HG03439 (cell line): ENCODE data around the gene MGAT5B.

Experiments
- ATAC-seq: cut with Tn5 transposase; IDR thresholded peaks from one replicate; pipeline ENCODE4 v1.9.1; 2021; ENCODE audit warnings: mild to moderate bottlenecking, moderate library complexity; ENCODE audit not compliant: unreplicated experiment

The MGAT5B gene

DNA sequence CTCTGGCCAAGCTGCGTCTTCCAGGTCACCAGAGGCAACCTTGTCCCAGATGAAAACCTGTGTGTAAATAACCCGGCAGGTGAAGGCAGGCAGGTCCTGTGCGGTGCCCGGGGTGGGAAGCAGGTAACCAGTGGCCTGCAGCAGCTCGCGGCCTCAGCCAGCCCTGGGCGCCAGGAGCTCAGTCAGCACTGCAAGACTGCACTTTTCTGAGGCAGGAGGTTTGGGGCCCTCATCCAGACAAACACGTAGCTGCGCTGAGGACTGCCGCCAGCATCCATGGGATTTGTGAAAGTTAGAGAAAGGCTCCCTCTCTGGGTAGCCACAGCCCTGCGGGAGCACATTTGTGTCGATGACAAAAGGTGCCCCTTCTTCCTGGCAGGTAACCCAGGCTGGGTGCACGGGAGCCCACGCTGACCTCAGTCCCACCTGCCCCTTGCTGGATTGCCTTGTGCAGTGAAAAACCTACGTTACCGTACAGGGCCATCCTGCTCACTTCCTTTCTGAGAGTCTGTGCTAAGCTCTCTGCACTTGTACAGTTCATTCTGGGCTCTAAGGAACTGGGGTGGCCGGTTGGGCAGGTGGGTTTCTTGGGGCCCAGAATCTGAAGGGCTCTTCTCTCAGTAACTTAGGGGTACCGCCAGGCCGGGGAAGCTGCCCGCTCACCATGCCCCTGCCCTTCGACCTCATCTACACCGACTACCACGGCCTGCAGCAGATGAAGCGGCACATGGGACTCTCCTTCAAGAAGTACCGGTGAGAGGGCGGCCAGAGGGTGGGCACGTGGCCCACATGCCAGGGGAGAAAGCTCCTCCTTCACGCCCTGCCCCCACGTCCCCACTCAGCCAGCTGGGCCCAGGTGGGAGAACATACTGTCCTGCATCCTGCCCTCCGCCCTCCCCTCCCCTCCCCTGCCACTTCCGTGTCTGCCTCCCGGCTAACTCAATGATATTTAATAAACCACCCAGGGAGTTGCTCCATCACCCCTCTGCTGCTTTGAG is 56.4 kb downstream of the MGAT5B start:
- no peak for ATAC-seq

DNA sequence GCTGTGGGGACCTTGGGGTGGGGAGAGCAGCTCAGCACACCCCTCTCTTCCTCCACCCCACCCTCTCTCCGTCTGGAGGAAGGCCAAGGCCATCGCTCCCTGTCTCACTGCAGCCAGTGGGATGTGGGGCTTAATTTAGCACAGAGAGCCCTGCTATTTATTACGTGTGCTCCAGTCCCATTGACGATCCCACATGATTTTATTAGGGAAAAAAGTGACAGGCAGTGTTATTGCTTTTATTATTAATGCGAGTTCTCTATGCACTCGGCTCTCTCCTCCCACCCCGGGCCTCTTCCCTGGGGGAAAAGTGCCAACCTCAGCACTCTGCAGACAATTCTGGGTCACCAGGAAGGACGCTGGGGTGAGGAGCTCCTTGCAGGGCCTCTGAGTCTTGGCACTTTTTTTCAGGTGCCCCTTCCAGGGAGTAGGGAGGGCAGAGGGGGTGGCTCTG is 57.3 kb downstream of the MGAT5B start:
- ATAC-seq, result no peak

DNA sequence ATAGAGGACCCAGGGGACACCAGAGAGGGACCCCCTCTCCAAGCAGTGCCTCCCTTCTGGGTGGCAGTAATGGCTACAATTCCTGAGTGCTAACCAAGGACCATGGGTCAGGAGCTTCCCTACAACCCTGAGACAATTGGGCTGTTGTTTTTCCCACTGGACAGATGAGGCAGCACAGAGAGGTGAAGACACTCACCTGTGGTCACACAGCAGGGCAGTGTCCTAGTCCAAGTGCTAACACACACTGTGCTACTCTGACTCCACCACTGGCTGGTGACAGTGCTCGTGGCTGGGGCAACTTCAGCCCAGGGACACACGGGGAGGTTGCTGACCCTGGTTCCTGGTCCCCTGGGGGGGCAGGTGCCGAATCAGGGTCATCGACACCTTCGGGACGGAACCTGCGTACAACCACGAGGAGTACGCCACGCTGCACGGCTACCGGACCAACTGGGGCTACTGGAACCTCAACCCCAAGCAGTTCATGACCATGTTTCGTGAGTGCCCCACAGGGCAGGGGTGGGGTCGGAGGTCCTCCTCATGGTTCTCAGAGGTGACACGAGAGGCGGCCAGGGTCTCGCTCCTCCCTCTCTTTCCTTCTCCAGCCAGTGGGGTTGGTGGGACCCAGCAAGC is 58.1 kb downstream of the MGAT5B start:
- no peak for ATAC-seq

GRCh38 chr17:76927577-76927976 is 59.4 kb downstream of the MGAT5B start:
- no peak for ATAC-seq

GRCh38 chr17:76927982-76928381 is 59.8 kb downstream of the MGAT5B start:
- no peak for ATAC-seq

GRCh38 chr17:76929148-76929547 is 60.9 kb downstream of the MGAT5B start:
- no peak for ATAC-seq

DNA sequence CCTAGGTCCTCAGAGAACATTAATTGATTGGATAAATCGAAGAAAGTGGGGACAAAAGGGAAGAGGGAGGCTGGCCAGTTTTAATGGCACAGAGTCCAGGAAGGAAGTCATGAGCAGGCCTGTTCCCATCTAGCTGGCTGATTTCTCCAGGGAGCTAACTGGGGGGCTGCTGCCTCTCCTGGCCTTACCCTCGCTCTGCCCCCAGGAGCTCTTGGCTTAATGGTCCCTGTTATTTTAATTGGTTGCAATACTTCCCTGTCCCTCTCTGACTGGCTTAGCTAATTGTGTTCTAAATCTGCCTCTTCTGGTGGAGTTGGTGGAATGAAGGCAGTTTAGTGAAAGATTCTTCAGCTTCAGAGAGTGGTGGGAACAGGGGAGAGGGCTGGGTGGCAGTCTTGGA is 61.4 kb downstream of the MGAT5B start:
- ATAC-seq, result no peak

- ATAC-seq, result no peak
These were observed 61.9 kb downstream of the MGAT5B start for GRCh38 chr17:76930107-76930506.

DNA sequence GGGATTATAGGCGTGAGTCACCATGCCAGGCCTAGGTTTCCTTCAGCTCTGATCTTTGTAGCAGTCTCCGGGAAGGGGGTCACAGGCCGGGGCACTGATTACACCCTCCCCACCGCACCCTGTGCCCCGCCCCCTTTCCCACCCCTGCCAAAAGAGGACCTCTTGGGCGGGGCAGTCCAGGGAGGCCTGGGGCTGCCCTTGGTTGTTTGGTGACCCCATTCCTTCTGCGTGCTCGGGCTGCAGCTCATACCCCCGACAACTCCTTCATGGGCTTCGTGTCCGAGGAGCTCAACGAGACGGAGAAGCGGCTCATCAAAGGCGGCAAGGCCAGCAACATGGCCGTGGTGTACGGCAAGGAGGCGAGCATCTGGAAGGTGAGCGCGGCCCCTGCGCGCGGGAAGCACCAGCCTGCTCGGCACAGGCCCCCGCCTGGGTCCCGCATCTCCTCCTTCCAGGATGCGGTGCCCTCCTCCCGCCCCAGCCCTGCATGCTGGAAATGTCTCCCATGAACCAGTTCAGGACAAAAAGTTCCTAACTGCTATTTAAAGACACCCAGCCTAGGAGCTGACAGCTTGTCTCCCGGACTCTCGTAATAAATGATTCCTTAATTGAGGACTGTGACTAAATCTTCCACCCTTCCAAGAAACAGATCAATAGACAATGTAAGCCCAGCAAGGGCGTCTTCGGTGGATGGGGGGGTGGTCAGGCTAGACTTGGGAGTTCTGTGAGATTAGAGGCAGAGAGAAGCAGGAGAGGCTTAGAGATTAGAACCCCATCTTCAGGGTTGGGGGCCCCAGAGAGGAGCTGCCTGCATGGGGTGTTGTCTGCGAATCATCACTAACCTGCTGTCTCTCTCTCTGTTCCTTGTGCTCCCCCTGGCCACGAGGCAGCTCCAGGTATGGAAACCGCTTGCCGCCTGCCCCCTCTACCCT is 64.5 kb downstream of the MGAT5B start:
- ATAC-seq, result no peak

GRCh38 chr17:76934561-76935320 is 66.5 kb downstream of the MGAT5B start:
- ATAC-seq, result no peak

DNA sequence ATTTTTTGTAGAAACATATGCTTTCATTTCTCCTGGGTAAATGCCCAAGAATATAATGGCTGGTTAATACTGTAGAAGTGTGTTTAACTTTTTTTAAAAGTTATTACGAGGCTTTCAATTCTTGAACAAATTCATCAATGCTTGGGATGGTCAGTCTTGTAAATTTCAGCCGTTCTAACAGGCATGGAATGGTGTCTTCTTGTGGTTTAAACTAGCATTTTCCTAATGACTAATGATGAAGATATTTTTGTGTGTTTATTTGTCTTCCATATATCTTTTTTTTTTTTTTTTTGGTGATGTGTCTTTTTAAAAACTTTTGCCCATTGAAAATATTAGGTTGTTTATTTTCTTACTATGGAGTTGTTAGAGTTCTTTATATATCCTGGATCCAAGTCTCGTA is 67.1 kb downstream of the MGAT5B start:
- ATAC-seq, result no peak

- ATAC-seq, result no peak
These were observed 69.0 kb downstream of the MGAT5B start for GRCh38 chr17:76937238-76937637.

DNA sequence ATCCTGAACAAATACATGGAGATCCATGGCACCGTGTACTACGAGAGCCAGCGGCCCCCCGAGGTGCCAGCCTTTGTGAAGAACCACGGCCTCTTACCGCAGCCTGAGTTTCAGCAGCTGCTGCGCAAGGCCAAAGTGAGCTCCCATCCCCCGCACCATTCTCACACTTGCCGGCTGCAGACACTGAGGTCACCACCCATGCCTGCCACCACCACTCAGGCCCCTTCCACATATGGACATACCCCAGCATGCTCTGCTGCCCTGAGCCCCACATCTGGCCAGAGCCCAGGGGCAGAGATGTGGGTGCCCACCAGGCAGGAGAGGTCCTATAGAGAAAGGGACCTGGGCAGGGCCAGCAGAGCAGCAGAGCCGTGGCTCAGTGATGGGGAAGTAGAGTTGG is 69.8 kb downstream of the MGAT5B start:
- no peak for ATAC-seq

DNA sequence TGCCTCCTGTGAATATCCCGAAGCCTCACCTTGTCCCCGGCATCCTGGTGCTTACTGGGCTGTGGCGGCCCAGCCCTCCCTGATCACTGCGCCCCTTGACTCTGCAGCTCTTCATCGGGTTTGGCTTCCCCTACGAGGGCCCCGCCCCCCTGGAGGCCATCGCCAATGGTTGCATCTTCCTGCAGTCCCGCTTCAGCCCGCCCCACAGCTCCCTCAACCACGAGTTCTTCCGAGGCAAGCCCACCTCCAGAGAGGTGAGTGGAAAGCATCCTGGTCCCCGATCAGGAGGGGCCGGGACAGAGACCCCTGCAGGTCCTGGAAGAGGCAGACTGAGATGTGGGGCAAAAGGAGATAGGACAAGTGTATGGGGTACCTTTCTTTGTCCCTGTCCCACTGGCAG is 72.1 kb downstream of the MGAT5B start:
- ATAC-seq, result no peak

DNA sequence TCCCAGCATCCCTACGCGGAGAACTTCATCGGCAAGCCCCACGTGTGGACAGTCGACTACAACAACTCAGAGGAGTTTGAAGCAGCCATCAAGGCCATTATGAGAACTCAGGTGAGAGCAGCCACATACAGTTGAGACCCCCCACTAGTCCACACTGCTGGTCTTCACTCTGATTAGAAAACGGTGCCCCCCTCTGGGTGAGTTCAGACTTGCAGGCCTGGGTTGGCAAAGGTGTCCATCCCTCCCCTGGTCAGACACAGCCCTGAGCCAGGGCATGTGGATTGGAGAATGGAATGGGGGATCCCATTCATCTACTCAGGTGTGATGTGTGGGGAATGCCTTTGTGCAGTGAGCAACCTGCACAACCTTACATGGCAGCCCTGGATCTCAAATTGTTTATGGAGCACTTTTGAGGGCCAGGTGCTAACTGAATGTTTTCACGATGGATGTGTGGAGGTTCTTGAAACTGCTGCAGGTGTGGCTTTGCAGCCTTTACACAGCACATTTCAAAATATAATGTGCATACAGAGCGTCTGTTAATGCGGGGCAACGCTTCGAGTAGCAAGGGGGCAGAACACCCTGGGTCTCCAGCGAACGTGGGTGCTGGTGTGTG is 72.6 kb downstream of the MGAT5B start:
- no peak for ATAC-seq

- ATAC-seq, result no peak
These were observed 75.0 kb downstream of the MGAT5B start for GRCh38 chr17:76943202-76943601.

DNA sequence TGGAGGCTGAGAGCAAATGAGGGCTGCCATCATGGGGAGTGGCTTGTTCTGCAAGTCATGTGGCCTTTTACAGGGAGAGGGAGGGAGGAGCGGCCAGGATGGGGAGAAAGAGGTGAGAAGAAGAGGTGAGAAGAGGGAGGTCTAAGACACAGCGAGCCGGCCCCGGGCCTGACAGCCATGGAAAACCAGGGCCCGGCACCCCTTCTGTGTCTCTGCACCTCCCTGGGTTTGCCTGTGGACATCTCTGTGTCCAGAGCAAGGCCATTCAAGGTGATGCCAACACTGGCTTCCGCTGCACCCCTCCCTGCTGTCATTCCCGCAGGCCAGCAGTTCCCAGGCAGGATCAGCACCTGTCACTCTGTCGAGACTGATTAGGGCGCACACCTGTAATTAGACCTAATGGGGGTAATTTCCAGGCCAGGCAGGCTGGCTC is 75.6 kb downstream of the MGAT5B start:
- ATAC-seq, result no peak

DNA sequence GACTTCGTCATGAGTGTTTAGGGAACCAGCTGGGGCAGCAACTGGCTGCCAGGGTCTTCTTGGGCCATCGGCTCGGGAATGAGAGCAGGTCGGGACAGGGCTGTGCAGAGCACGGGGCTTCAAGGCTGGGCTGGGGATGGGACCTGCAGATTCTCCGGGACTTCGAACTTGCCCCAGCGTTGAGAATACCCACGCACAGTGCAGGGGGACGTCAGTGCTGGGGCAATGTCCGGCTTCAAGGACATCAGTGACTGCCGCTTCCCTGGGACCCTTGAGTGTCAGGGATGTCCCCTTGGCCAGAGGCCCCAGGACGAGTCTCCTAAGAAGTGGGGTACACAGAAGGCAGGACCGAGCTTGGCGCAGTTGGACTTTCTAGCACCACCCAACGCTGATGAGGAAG is 76.3 kb downstream of the MGAT5B start:
- ATAC-seq, result no peak

DNA sequence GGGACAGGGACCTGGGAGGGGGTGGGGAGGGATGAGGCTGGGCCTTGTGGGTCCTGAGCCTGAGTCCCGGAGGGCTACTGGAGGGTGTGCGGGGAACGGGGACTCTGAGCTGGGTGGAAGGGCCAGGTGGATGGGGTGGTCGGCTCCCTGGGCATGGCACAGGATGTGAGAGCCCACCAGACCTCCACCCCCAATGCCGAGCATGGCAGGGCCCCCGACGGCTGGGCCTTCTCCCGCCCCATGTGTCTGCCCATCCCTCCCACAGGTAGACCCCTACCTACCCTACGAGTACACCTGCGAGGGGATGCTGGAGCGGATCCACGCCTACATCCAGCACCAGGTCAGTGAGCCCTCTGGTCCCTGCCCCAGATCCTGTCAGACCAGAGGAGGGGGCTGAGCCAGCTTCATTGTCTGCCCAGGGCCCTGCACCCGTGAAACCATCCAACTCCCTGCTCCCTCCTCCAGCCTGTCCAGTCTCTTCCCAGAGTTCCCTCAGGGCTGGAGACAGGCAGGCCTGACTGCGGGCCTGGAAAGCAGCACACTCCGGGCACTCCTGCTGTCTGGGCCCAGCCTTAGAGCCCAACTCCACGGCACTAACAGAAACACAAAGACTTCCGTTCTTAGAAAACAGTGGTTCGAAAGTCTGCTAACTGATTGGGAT is 78.0 kb downstream of the MGAT5B start:
- no peak for ATAC-seq
